Measurements from ENCODE around the gene ARHGAP10. TPM values are rescaled to one million over a fixed set of nuclear protein-coding genes. Genes with fewer than 3 reads are reported as not detected.

ARHGAP10 gene
- polyA plus RNA-seq, 1 experiment: 20.2 TPM

GRCh38 chr4:147944670-147945260 is 212.9 kb downstream of the ARHGAP10 start:
- ChIA-PET CTCF (no interaction called here), POLR2A (no interaction called here)
- Histone ChIP-seq H3K36me3 (ENCODE audit: control insufficient read depth, insufficient read depth, low read length) (peaks cover 2% of the 10 kb centered on the region), H3K4me3 (ENCODE audit: low read depth, low read length) (no peak overlapping the region), H3K27me3 (ENCODE audit: control insufficient read depth, insufficient read depth, low read length) (no peaks in the 10 kb centered on the region)
- TF ChIP-seq, protein P1, sequence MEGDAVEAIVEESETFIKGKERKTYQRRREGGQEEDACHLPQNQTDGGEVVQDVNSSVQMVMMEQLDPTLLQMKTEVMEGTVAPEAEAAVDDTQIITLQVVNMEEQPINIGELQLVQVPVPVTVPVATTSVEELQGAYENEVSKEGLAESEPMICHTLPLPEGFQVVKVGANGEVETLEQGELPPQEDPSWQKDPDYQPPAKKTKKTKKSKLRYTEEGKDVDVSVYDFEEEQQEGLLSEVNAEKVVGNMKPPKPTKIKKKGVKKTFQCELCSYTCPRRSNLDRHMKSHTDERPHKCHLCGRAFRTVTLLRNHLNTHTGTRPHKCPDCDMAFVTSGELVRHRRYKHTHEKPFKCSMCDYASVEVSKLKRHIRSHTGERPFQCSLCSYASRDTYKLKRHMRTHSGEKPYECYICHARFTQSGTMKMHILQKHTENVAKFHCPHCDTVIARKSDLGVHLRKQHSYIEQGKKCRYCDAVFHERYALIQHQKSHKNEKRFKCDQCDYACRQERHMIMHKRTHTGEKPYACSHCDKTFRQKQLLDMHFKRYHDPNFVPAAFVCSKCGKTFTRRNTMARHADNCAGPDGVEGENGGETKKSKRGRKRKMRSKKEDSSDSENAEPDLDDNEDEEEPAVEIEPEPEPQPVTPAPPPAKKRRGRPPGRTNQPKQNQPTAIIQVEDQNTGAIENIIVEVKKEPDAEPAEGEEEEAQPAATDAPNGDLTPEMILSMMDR (IDR thresholded peaks at IDR 0.05; ENCODE audit: insufficient read depth, low read depth, low read length): no peak
- no peak for DNase-seq (ENCODE audit: low read depth)

DNA sequence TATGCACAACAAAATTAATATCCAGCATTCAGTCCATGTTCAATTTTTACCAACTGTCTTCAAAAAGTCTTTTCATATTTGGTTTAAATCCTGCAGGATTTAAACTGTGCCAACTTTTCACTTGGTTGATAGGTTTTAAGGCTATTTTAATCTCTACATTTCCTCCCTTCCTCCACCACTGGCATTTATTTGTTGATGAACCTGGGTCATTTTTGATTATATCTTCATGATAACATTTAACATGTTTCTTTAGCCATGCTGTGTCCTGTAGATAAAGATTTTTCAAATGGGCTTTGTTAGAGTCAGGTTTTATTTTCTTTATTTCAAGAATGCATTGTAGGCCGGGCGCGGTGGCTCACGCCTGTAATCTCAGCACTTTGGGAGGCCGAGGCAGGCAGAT is 216.4 kb downstream of the ARHGAP10 start:
- no peak for DNase-seq (ENCODE audit: low read depth)
- TF ChIP-seq, protein P1 (IDR thresholded peaks at IDR 0.05; ENCODE audit: insufficient read depth, low read depth, low read length): no peak
- CTCF ChIA-PET: no interaction called here

DNA sequence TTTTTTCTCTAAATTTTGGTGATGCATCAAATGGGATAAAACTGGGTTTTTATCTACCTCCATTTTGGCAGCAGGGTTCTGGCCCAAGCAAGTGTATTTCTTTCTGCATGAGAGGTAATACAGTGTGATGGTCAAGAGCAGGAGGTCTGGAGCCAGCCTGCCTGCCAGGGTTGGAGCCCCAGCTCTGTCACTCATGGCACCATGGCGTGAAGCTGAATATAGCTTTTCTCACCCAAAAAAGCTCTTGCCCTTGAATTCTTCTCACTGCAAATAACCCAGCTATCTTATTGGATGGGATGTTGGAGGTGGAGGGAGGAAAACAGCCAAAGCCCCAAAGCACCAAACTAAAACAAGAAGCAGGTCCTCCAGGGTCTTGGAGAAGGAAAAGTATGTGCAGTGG is 218.4 kb downstream of the ARHGAP10 start:
- Histone ChIP-seq H3K36me3 (ENCODE audit: control insufficient read depth, insufficient read depth, low read length) (peaks cover 2% of the 10 kb centered on the region), H3K4me3 (ENCODE audit: low read depth, low read length) (no peak overlapping the region), H3K27me3 (ENCODE audit: control insufficient read depth, insufficient read depth, low read length) (no peaks in the 10 kb centered on the region)
- TF ChIP-seq, protein P1 (IDR thresholded peaks at IDR 0.05; ENCODE audit: insufficient read depth, low read depth, low read length): no peak
- ChIA-PET CTCF (no interaction called here), POLR2A (no interaction called here)
- DNase-seq (ENCODE audit: low read depth): no peak

More for the DNA sequence above, 216.4 kb downstream of the ARHGAP10 start:
- H3K36me3 ChIP-seq (ENCODE audit: control insufficient read depth, insufficient read depth, low read length): peaks cover 2% of the 10 kb centered on the region
- H3K27me3 ChIP-seq (ENCODE audit: control insufficient read depth, insufficient read depth, low read length): no peaks in the 10 kb centered on the region
- POLR2A ChIA-PET: no interaction called here
- no peak overlapping the region for H3K4me3 ChIP-seq (ENCODE audit: low read depth, low read length)

- Histone ChIP-seq H3K27me3 (ENCODE audit: control insufficient read depth, insufficient read depth, low read length) (no peaks in the 10 kb centered on the region), H3K4me3 (ENCODE audit: low read depth, low read length) (no peak overlapping the region), H3K36me3 (ENCODE audit: control insufficient read depth, insufficient read depth, low read length) (no peaks in the 10 kb centered on the region; the same call in 1 of the 2 replicates)
- no peak for DNase-seq (ENCODE audit: low read depth)
- TF ChIP-seq, protein P1 (IDR thresholded peaks at IDR 0.05; ENCODE audit: insufficient read depth, low read depth, low read length): no peak
- ChIA-PET CTCF (no interaction called here), POLR2A (no interaction called here)
These were observed 219.0 kb downstream of the ARHGAP10 start for GRCh38 chr4:147950841-147951240.

DNA sequence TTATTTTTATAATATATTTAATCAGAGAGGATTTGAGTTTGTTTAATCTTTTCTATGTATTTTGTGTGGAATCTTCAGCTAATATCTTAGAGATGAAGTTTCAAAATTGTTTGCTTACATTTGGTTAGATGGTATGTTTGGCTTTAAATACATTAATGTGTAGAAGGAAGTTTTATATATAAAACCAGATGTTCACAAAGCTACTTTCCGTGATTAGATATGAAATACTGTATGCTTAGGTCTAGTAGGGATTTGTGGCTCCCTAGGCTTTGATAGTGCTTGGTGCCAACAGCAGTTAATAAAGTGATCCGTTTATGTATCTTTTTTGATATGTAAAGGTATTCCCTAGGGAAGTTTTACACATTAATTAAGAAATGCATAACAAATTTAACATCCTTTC is 223.0 kb downstream of the ARHGAP10 start:
- ChIA-PET CTCF (no interaction called here), POLR2A (no interaction called here)
- no peak for DNase-seq (ENCODE audit: low read depth)
- TF ChIP-seq, protein P1 (IDR thresholded peaks at IDR 0.05; ENCODE audit: insufficient read depth, low read depth, low read length): no peak
- Histone ChIP-seq H3K4me3 (ENCODE audit: low read depth, low read length) (no peak overlapping the region), H3K36me3 (ENCODE audit: control insufficient read depth, insufficient read depth, low read length) (no peaks in the 10 kb centered on the region; the same call in 1 of the 2 replicates), H3K27me3 (ENCODE audit: control insufficient read depth, insufficient read depth, low read length) (no peaks in the 10 kb centered on the region)

Measured in BJ (cell line).